H1 (cell line): ENCODE data around the gene RABGAP1. TPM values are rescaled to one million over a fixed set of nuclear protein-coding genes. Genes with fewer than 3 reads are reported as not detected.

Experiments used
- CTCF ChIA-PET: fragments of 300-600 bp; sonication (Branson Sonifier 250); formaldehyde crosslinking; loops from one replicate; lab custom pipeline; 2021; ENCODE audit not compliant: partially characterized antibody; lab: Charles Lee
- POLR2A ChIA-PET: fragments of 300-600 bp; sonication (Branson Sonifier 250); formaldehyde crosslinking; loops from one replicate; lab custom pipeline; 2021; ENCODE audit warnings: inconsistent platforms; ENCODE audit not compliant: partially characterized antibody; lab: Charles Lee
- DNase-seq, 2 experiments: peaks; one replicate each; pipeline versions ENCODE4 v3.0.0 to v3.0.0-alpha.2; 2010 to 2022; ENCODE audit warnings: low spot score in 2 of 2, low read depth in 1 of 2, mixed read lengths in 1 of 2
- FAIRE-seq: peaks from 2 replicates; lab custom pipeline; 2011; peaks lifted over from hg19 to GRCh38; lab: Jason Lieb, UNC
- H2AFZ ChIP-seq: 2 replicates; pipeline ENCODE4 v1.8.1; 2012; ENCODE audit warnings: low read length, inconsistent platforms
- H2AK5ac ChIP-seq: 2 replicates; pipeline ENCODE4 v1.6.1; 2013; ENCODE audit warnings: low read depth, low read length
- H2BK120ac ChIP-seq: replicated peaks from 2 replicates; pipeline ENCODE3; 2013; ENCODE audit warnings: low read depth, low read length, inconsistent platforms
- H2BK12ac ChIP-seq: 2 replicates; pipeline ENCODE4 v1.6.1; 2013; ENCODE audit warnings: low read depth, low read length
- H2BK15ac ChIP-seq: 2 replicates; pipeline ENCODE4 v1.6.1; 2013; ENCODE audit warnings: low read length
- H2BK20ac ChIP-seq: 2 replicates; pipeline ENCODE4 v1.6.1; 2013; ENCODE audit warnings: low read length
- H2BK5ac ChIP-seq: 2 replicates; pipeline ENCODE4 v1.6.1; 2013; ENCODE audit warnings: low read depth, low read length
- H3K14ac ChIP-seq: 2 replicates; pipeline ENCODE4 v1.6.1; 2013; ENCODE audit warnings: inconsistent platforms; ENCODE audit not compliant: insufficient read length
- H3K18ac ChIP-seq: 2 replicates; pipeline ENCODE4 v1.6.1; 2013; ENCODE audit warnings: low read length; ENCODE audit errors: extremely low read depth
- H3K23ac ChIP-seq: 2 replicates; pipeline ENCODE4 v1.6.1; 2013; ENCODE audit warnings: inconsistent platforms; ENCODE audit not compliant: insufficient read length
- H3K23me2 ChIP-seq: 2 replicates; pipeline ENCODE4 v1.6.1; 2013; ENCODE audit warnings: low read depth, low read length
- H3K27ac ChIP-seq: 2 replicates; pipeline ENCODE4 v1.6.1; 2011; ENCODE audit warnings: low read depth, low read length, inconsistent platforms
- H3K27me3 ChIP-seq, 4 experiments: replicated peaks in 1 of 4; 1 replicate in 1 of 4; 2 replicates in 3 of 4; pipeline versions ENCODE4 v1.6.1 to v1.8.1; 2011 to 2013; ENCODE audit warnings: low read length in 3 of 4, mild to moderate bottlenecking in 3 of 4, inconsistent platforms in 2 of 4, mixed read lengths in 2 of 4, moderate library complexity in 1 of 4; ENCODE audit not compliant: control insufficient read depth in 3 of 4, insufficient read depth in 3 of 4; ENCODE audit errors: extremely low read depth in 1 of 4
- H3K36me3 ChIP-seq, 4 experiments: 2 replicates each; pipeline versions ENCODE4 v1.6.1 to v1.8.1; 2011 to 2013; ENCODE audit warnings: mild to moderate bottlenecking in 4 of 4, low read length in 3 of 4, moderate library complexity in 2 of 4, control low read depth in 1 of 4, inconsistent platforms in 1 of 4; ENCODE audit not compliant: insufficient read depth in 4 of 4, control insufficient read depth in 2 of 4
- H3K4ac ChIP-seq: replicated peaks from 2 replicates; pipeline ENCODE3; 2013; ENCODE audit warnings: low read length, low read depth, mixed read lengths, inconsistent platforms; ENCODE audit not compliant: insufficient read length
- H3K4me1 ChIP-seq, 4 experiments: replicated peaks in 1 of 4; 1 replicate in 1 of 4; 2 replicates in 3 of 4; pipeline versions ENCODE4 v1.6.1 to v1.8.1; 2011 to 2013; ENCODE audit warnings: low read length in 3 of 4, inconsistent platforms in 2 of 4, mixed read lengths in 1 of 4; ENCODE audit not compliant: insufficient read depth in 4 of 4, control insufficient read depth in 3 of 4
- H3K4me2 ChIP-seq, 2 experiments: 2 replicates each; pipeline versions ENCODE4 v1.6.1 to v1.8.1; 2011 to 2013; ENCODE audit warnings: low read depth in 2 of 2, low read length in 2 of 2, control low read depth in 1 of 2, inconsistent platforms in 1 of 2, mild to moderate bottlenecking in 1 of 2; ENCODE audit not compliant: insufficient read depth in 1 of 2
- H3K4me3 ChIP-seq, 4 experiments: fragments of 200-600, 300-600 bp in 1 of 4; sonication (generic), shearing (Covaris generic), sonication (Bioruptor Twin) in 1 of 4; 2 replicates each; pipeline versions ENCODE4 v1.5.1 to v1.8.1; 2011 to 2016; ENCODE audit warnings: low read length in 4 of 4, low read depth in 3 of 4, control low read depth in 2 of 4, inconsistent platforms in 2 of 4, mild to moderate bottlenecking in 2 of 4, mixed read lengths in 1 of 4, moderate library complexity in 1 of 4; ENCODE audit not compliant: insufficient read depth in 2 of 4; ENCODE audit errors: extremely low read depth in 1 of 4
- H3K56ac ChIP-seq: replicated peaks from 2 replicates; pipeline ENCODE3; 2013; ENCODE audit warnings: low read depth, mild to moderate bottlenecking, mixed read lengths, low read length, inconsistent platforms; ENCODE audit not compliant: insufficient read length
- H3K79me1 ChIP-seq: 2 replicates; pipeline ENCODE4 v1.6.1; 2013; ENCODE audit warnings: low read depth, low read length, control low read depth
- H3K79me2 ChIP-seq, 2 experiments: 2 replicates each; pipeline versions ENCODE4 v1.6.1 to v1.8.1; 2012 to 2013; ENCODE audit warnings: low read length in 2 of 2, mild to moderate bottlenecking in 2 of 2, inconsistent platforms in 1 of 2; ENCODE audit not compliant: insufficient read depth in 2 of 2, control insufficient read depth in 1 of 2
- H3K9ac ChIP-seq, 4 experiments: replicated peaks in 1 of 4; 1 replicate in 1 of 4; 2 replicates in 3 of 4; pipeline versions ENCODE4 v1.6.1 to v1.8.1; 2011 to 2013; ENCODE audit warnings: low read depth in 3 of 4, low read length in 3 of 4, control low read depth in 2 of 4, mild to moderate bottlenecking in 2 of 4, moderate library complexity in 2 of 4, inconsistent platforms in 1 of 4; ENCODE audit errors: extremely low read depth in 1 of 4
- H3K9me3 ChIP-seq, 2 experiments: 2 replicates each; pipeline versions ENCODE4 v1.6.1 to v1.8.1; 2012 to 2013; ENCODE audit warnings: mild to moderate bottlenecking in 2 of 2, moderate library complexity in 2 of 2, control low read depth in 1 of 2, inconsistent platforms in 1 of 2, low read depth in 1 of 2, low read length in 1 of 2, mixed read lengths in 1 of 2; ENCODE audit not compliant: insufficient read depth in 2 of 2
- H4K20me1 ChIP-seq, 2 experiments: replicated peaks in 1 of 2; 2 replicates each; pipeline versions ENCODE3 to v1.8.1; 2011 to 2013; ENCODE audit warnings: inconsistent platforms in 2 of 2, low read length in 2 of 2, mild to moderate bottlenecking in 1 of 2; ENCODE audit not compliant: insufficient read depth in 2 of 2, control insufficient read depth in 1 of 2
- H4K5ac ChIP-seq: 2 replicates; pipeline ENCODE4 v1.6.1; 2013; ENCODE audit warnings: low read length, low read depth, mixed read lengths, inconsistent platforms; ENCODE audit not compliant: insufficient read length
- H4K8ac ChIP-seq: 2 replicates; pipeline ENCODE4 v1.8.0; 2013; ENCODE audit warnings: mild to moderate bottlenecking, moderate library complexity, low read length, inconsistent platforms; ENCODE audit not compliant: insufficient read depth; ENCODE audit errors: extremely low read depth
- H4K91ac ChIP-seq: replicated peaks from 2 replicates; pipeline ENCODE3; 2013; ENCODE audit warnings: low read length, mixed read lengths, inconsistent platforms; ENCODE audit not compliant: insufficient read length
- KDM4A ChIP-seq: IDR thresholded peaks from one replicate; pipeline ENCODE4 v1.7.1; 2012; ENCODE audit warnings: low read depth, mild to moderate bottlenecking, moderate library complexity, low read length, inconsistent platforms; ENCODE audit not compliant: severe bottlenecking
- KDM5A ChIP-seq: fragments of 200-600 bp; IDR thresholded peaks from 2 replicates; pipeline ENCODE4 v1.7.1; 2012; ENCODE audit warnings: mild to moderate bottlenecking, low read length, inconsistent platforms, mixed read lengths
- MAFK ChIP-seq: IDR thresholded peaks from 2 replicates; pipeline ENCODE4 v1.6.1; 2012; ENCODE audit warnings: low read depth, mild to moderate bottlenecking, improper control_type of control experiment, low read length
- NANOG ChIP-seq: IDR thresholded peaks from 2 replicates; pipeline ENCODE4 v1.6.1; 2011; ENCODE audit warnings: low read length, low read depth, mild to moderate bottlenecking, inconsistent platforms; ENCODE audit not compliant: insufficient read depth, poor library complexity, severe bottlenecking
- POLR2AphosphoS5 ChIP-seq: IDR thresholded peaks from 2 replicates; pipeline ENCODE4 v1.6.1; 2011; ENCODE audit warnings: low read depth, low read length
- RFX5 ChIP-seq: IDR thresholded peaks from 2 replicates; pipeline ENCODE4 v1.6.1; 2011; ENCODE audit warnings: low read depth, low read length, improper control_type of control experiment, borderline replicate concordance
- RNF2 ChIP-seq: fragments of 200-900, 300-1000 bp; sonication (generic); IDR thresholded peaks from 2 replicates; pipeline ENCODE4 v1.7.1; 2016; ENCODE audit warnings: borderline replicate concordance, low read depth, mild to moderate bottlenecking, antibody characterized with exemption, low read length; ENCODE audit not compliant: poor library complexity, severe bottlenecking; ENCODE audit errors: missing control alignments
- SIRT6 ChIP-seq: IDR thresholded peaks from one replicate; pipeline ENCODE4 v1.7.1; 2012; ENCODE audit warnings: low read length, inconsistent platforms
- SP4 ChIP-seq: IDR thresholded peaks from 2 replicates; pipeline ENCODE4 v1.6.1; 2012; ENCODE audit warnings: low read length, inconsistent platforms
- TCF12 ChIP-seq: IDR thresholded peaks from 2 replicates; pipeline ENCODE4 v1.6.1; 2011; ENCODE audit warnings: low read depth, mild to moderate bottlenecking, low read length
- polyA plus RNA-seq, 7 experiments: library from polyadenylated mRNA; depleted of rRNA in 3 of 7; stranded (reverse) in 5 of 7; unstranded in 2 of 7; fragments of >200 nt in 5 of 7; fragments of 200-250 nt in 2 of 7; gene quantifications; 1 replicate in 5 of 7; 2 replicates in 1 of 7; 4 replicates in 1 of 7; pipeline versions ENCODE4 v1.2.1 to v1.2.3, GENCODE V29; 2011 to 2013; ENCODE audit warnings: missing spikeins in 2 of 7, mixed read lengths in 2 of 7
- total RNA-seq: library from RNA; stranded (reverse); fragmentation: NEBNext Ultra II Directional; extraction: Animal tissue kit (Norgen Biotek cat#: 25700); gene quantifications from 2 replicates; pipeline ENCODE4 v1.2.1, GENCODE V29; 2021
- TF ChIP-seq, protein P1 (sequence below): IDR thresholded peaks from 2 replicates; pipeline ENCODE4 v1.6.1; 2011; ENCODE audit warnings: low read length, improper control_type of control experiment

RABGAP1 gene
- total and polyA plus RNA-seq, 2 of the 8 experiments (the other 6 are each of a cell fraction or from before 2014, with no cell fraction given): 15.7 to 38.3 TPM

DNA sequence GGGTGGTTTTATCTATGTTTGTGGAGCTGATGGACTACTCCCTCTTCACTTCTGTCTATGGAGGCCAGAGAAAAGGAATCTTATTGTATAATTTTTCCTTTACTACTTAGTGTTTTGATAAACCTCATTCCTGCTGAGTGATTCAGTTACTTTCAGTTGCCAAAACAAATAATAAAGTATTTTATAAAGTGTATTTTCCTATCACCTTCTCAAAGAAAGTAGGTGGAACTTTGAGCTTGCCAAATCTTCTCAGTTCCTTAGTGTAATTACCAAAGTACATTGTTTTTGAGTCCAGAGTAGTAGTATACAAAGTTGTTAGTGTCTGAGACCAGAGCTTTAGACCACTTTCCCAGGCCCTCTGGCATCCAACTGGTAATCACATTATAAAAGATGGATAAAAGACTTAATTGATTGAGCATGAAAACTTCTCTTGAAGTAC lies 13.5 kb downstream of the RABGAP1 start:
- Histone ChIP-seq H3K79me1 (0 out of 2 replicates have a peak, but pooled peaks cover 2% of the 10 kb centered on the region), H3K56ac (no peak overlapping the region), H3K4me1 (peaks cover 0 to 10% (median 2%) of the 10 kb centered on the region in 4 experiments; a peak in 3 of 7 replicates), H2AFZ (no peak overlapping the region), H2BK20ac (no peak overlapping the region), H2BK120ac (no peak overlapping the region), H4K5ac (no peak overlapping the region), H3K9ac (no peak overlapping the region), H3K27ac (no peak overlapping the region), H3K36me3 (peaks cover 0 to 8% (median 1%) of the 10 kb centered on the region in 4 experiments; a peak in 4 of 8 replicates), H2BK15ac (no peak overlapping the region), H3K4me3 (no peak overlapping the region), H4K8ac (no peak overlapping the region), H3K18ac (no peak overlapping the region), H3K23me2 (no peaks in the 10 kb centered on the region), H3K27me3 (no peaks in the 10 kb centered on the region), H2BK12ac (no peak overlapping the region), H3K79me2 (peaks cover 6 to 74% of the 10 kb centered on the region in 2 experiments; a peak in 3 of 4 replicates), H3K23ac (no peak overlapping the region), H3K4me2 (no peak overlapping the region), H3K9me3 (no peaks in the 10 kb centered on the region), H4K91ac (no peak overlapping the region), H4K20me1 (peaks cover 0 to 2% of the 10 kb centered on the region in 2 experiments), H3K14ac (no peak overlapping the region), H2BK5ac (no peak overlapping the region), H3K4ac (no peak overlapping the region), H2AK5ac (no peak overlapping the region)
- ChIA-PET CTCF (no interaction called here), POLR2A (interaction anchor here (1.1 kb wide), 2 partner anchors 14 to 20 kb away, joined by 3 read pairs; partner anchors contain the start of gene RABGAP1)
- TF ChIP-seq SP4: no peak
- no peak for TF ChIP-seq NANOG
- no peak for TF ChIP-seq KDM5A
- no peak for TF ChIP-seq RFX5
- TF ChIP-seq TCF12: no peak
- TF ChIP-seq, protein P1, sequence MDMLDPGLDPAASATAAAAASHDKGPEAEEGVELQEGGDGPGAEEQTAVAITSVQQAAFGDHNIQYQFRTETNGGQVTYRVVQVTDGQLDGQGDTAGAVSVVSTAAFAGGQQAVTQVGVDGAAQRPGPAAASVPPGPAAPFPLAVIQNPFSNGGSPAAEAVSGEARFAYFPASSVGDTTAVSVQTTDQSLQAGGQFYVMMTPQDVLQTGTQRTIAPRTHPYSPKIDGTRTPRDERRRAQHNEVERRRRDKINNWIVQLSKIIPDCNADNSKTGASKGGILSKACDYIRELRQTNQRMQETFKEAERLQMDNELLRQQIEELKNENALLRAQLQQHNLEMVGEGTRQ: no peak
- TF ChIP-seq KDM4A: no peak
- no peak for TF ChIP-seq SIRT6
- no peak for TF ChIP-seq RNF2
- TF ChIP-seq POLR2AphosphoS5: no peak
- no peak for TF ChIP-seq MAFK
- DNase-seq: no peak
- no peak for FAIRE-seq
